Cardiac fibroblast (primary cell): ENCODE measurements around the gene NXF1.
A peak's percentile ranks its signal among the peaks of the same experiment; 100 is the strongest.

Experiments used
- DNase-seq, 2 donors: peaks; one replicate each; pipeline versions ENCODE4 v3.0.0 to v3.0.0-alpha.2; 2010; ENCODE audit warnings: low read depth in 2 of 2
- H3K4me3 ChIP-seq, 2 donors: replicated peaks in 1 of 2; 1 replicate in 1 of 2; 2 replicates in 1 of 2; pipeline ENCODE4 v1.5.1; 2011; ENCODE audit warnings: low read depth in 2 of 2, low read length in 2 of 2, mild to moderate bottlenecking in 2 of 2, moderate library complexity in 1 of 2
- CTCF ChIP-seq: IDR thresholded peaks from one replicate; pipeline ENCODE4 v1.5.1; 2011; ENCODE audit warnings: low read depth, mild to moderate bottlenecking, low read length, inconsistent platforms

Gene NXF1

GRCh38 chr11:62786318-62787004 lies 18.8 kb downstream of the NXF1 start:
- peak; percentile 84 to 86 for DNase-seq
- peak overlapping the region; percentile 82 to 95 for H3K4me3 ChIP-seq
- peak; percentile 99 for TF ChIP-seq CTCF

GRCh38 chr11:62782753-62783152 lies 22.5 kb downstream of the NXF1 start:
- H3K4me3 ChIP-seq = no peak overlapping the region
- DNase-seq = no peak
- no peak for TF ChIP-seq CTCF

- no peak for TF ChIP-seq CTCF
- no peak overlapping the region for H3K4me3 ChIP-seq
- DNase-seq = no peak
These were observed 26.8 kb downstream of the NXF1 start for GRCh38 chr11:62778441-62778840.

- H3K4me3 ChIP-seq = no peak overlapping the region
- no peak for TF ChIP-seq CTCF
- DNase-seq = no peak
These were observed 27.9 kb downstream of the NXF1 start for GRCh38 chr11:62777389-62777788.

- no peak overlapping the region for H3K4me3 ChIP-seq
- TF ChIP-seq CTCF = no peak
- no peak for DNase-seq
These were observed 29.6 kb downstream of the NXF1 start for GRCh38 chr11:62775646-62776045.

GRCh38 chr11:62774407-62774806 lies 30.8 kb downstream of the NXF1 start:
- no peak for DNase-seq
- no peak for TF ChIP-seq CTCF
- H3K4me3 ChIP-seq = no peak overlapping the region
